Mucosa of stomach (tissue), 1 donor: ENCODE measurements around the gene CTDSPL2.
"Not testable (repeated sequence)": the region's sequence is repeated elsewhere in the genome, so short reads cannot be mapped to it uniquely, and the experiment has no call there.

Experiments
- H3K27me3 ChIP-seq: one replicate; pipeline ENCODE4 v1.7.0; 2013; ENCODE audit warnings: mild to moderate bottlenecking, low read length; ENCODE audit not compliant: control insufficient read depth, insufficient read depth
- H3K36me3 ChIP-seq: one replicate; pipeline ENCODE4 v1.7.0; 2013; ENCODE audit warnings: low read length; ENCODE audit not compliant: control insufficient read depth, insufficient read depth
- H3K4me1 ChIP-seq: one replicate; pipeline ENCODE4 v1.7.0; 2013; ENCODE audit warnings: mild to moderate bottlenecking, low read length; ENCODE audit not compliant: control insufficient read depth, insufficient read depth
- H3K4me3 ChIP-seq: one replicate; pipeline ENCODE4 v1.7.0; 2013; ENCODE audit warnings: low read length
- H3K9ac ChIP-seq: one replicate; pipeline ENCODE4 v1.7.0; 2013; ENCODE audit warnings: mild to moderate bottlenecking, low read length, moderate library complexity
- H3K9me3 ChIP-seq: one replicate; pipeline ENCODE4 v1.7.0; 2013; ENCODE audit warnings: mild to moderate bottlenecking, low read length, moderate library complexity; ENCODE audit not compliant: control insufficient read depth
- donor health status: Pancreatic carcinoma.

The CTDSPL2 gene

GRCh38 chr15:44443515-44443914, 16.1 kb downstream of the CTDSPL2 start:
- no peak overlapping the region for H3K4me3 ChIP-seq
- H3K27me3 ChIP-seq: no peaks in the 10 kb centered on the region
- H3K9me3 ChIP-seq: no peaks in the 10 kb centered on the region
- no peaks in the 10 kb centered on the region for H3K4me1 ChIP-seq
- no peak overlapping the region for H3K9ac ChIP-seq
- no peaks in the 10 kb centered on the region for H3K36me3 ChIP-seq

GRCh38 chr15:44447772-44448376, 20.4 kb downstream of the CTDSPL2 start:
- Histone ChIP-seq H3K9me3 (no peaks in the 10 kb centered on the region), H3K4me3 (no peak overlapping the region), H3K9ac (no peak overlapping the region), H3K4me1 (no peaks in the 10 kb centered on the region), H3K27me3 (no peaks in the 10 kb centered on the region), H3K36me3 (no peaks in the 10 kb centered on the region)

- H3K27me3 ChIP-seq: no peaks in the 10 kb centered on the region
- H3K4me1 ChIP-seq: no peaks in the 10 kb centered on the region
- no peaks in the 10 kb centered on the region for H3K36me3 ChIP-seq
- H3K4me3 ChIP-seq: no peak overlapping the region
- H3K9me3 ChIP-seq: no peaks in the 10 kb centered on the region
- H3K9ac ChIP-seq: no peak overlapping the region
Measured at GRCh38 chr15:44450172-44450571, 22.7 kb downstream of the CTDSPL2 start.

- not testable (repeated sequence) for H3K27me3 ChIP-seq, H3K9ac ChIP-seq, H3K36me3 ChIP-seq, H3K9me3 ChIP-seq, H3K4me3 ChIP-seq, H3K4me1 ChIP-seq
Measured at GRCh38 chr15:44453578-44454283, 26.3 kb downstream of the CTDSPL2 start.

GRCh38 chr15:44458429-44458828, 31.0 kb downstream of the CTDSPL2 start:
- Histone ChIP-seq H3K4me1 (no peaks in the 10 kb centered on the region), H3K27me3 (no peaks in the 10 kb centered on the region), H3K9me3 (no peaks in the 10 kb centered on the region), H3K9ac (no peak overlapping the region), H3K36me3 (no peaks in the 10 kb centered on the region), H3K4me3 (no peak overlapping the region)

GRCh38 chr15:44468709-44469385, 41.4 kb downstream of the CTDSPL2 start:
- H3K36me3 ChIP-seq: no peaks in the 10 kb centered on the region
- no peaks in the 10 kb centered on the region for H3K9me3 ChIP-seq
- H3K4me3 ChIP-seq: no peak overlapping the region
- no peak overlapping the region for H3K9ac ChIP-seq
- H3K4me1 ChIP-seq: no peaks in the 10 kb centered on the region
- no peaks in the 10 kb centered on the region for H3K27me3 ChIP-seq

- H3K27me3 ChIP-seq: no peaks in the 10 kb centered on the region
- no peak overlapping the region for H3K4me3 ChIP-seq
- no peak overlapping the region for H3K9ac ChIP-seq
- H3K9me3 ChIP-seq: no peaks in the 10 kb centered on the region
- no peaks in the 10 kb centered on the region for H3K4me1 ChIP-seq
- H3K36me3 ChIP-seq: no peaks in the 10 kb centered on the region
Measured at GRCh38 chr15:44471885-44472455, 44.5 kb downstream of the CTDSPL2 start.

GRCh38 chr15:44479343-44479742, 51.9 kb downstream of the CTDSPL2 start:
- Histone ChIP-seq H3K36me3 (no peaks in the 10 kb centered on the region), H3K9ac (no peak overlapping the region), H3K27me3 (no peaks in the 10 kb centered on the region), H3K4me3 (no peak overlapping the region), H3K9me3 (no peaks in the 10 kb centered on the region), H3K4me1 (no peaks in the 10 kb centered on the region)

- no peak overlapping the region for H3K4me3 ChIP-seq
- H3K4me1 ChIP-seq: no peaks in the 10 kb centered on the region
- peaks cover 4% of the 10 kb centered on the region for H3K36me3 ChIP-seq
- no peak overlapping the region for H3K9ac ChIP-seq
- no peaks in the 10 kb centered on the region for H3K27me3 ChIP-seq
- H3K9me3 ChIP-seq: no peaks in the 10 kb centered on the region
Measured at GRCh38 chr15:44482090-44482489, 54.7 kb downstream of the CTDSPL2 start.

GRCh38 chr15:44485880-44486279, 58.5 kb downstream of the CTDSPL2 start:
- Histone ChIP-seq H3K4me3 (no peak overlapping the region), H3K9ac (no peak overlapping the region), H3K4me1 (no peaks in the 10 kb centered on the region), H3K36me3 (peaks cover 7% of the 10 kb centered on the region), H3K27me3 (no peaks in the 10 kb centered on the region), H3K9me3 (no peaks in the 10 kb centered on the region)

GRCh38 chr15:44489464-44489863, 62.0 kb downstream of the CTDSPL2 start:
- no peaks in the 10 kb centered on the region for H3K27me3 ChIP-seq
- no peaks in the 10 kb centered on the region for H3K9me3 ChIP-seq
- no peak overlapping the region for H3K9ac ChIP-seq
- H3K4me1 ChIP-seq: no peaks in the 10 kb centered on the region
- peaks cover 7% of the 10 kb centered on the region for H3K36me3 ChIP-seq
- H3K4me3 ChIP-seq: no peak overlapping the region

- no peak overlapping the region for H3K4me3 ChIP-seq
- no peaks in the 10 kb centered on the region for H3K4me1 ChIP-seq
- no peaks in the 10 kb centered on the region for H3K9me3 ChIP-seq
- H3K36me3 ChIP-seq: peaks cover 4% of the 10 kb centered on the region
- H3K9ac ChIP-seq: no peak overlapping the region
- H3K27me3 ChIP-seq: no peaks in the 10 kb centered on the region
Measured at GRCh38 chr15:44490622-44491021, 63.2 kb downstream of the CTDSPL2 start.
